HG03280 (cell line): ENCODE measurements around the gene ZBTB7C.
"Not testable (repeated sequence)": the region's sequence is repeated elsewhere in the genome, so short reads cannot be mapped to it uniquely, and the experiment has no call there.

ENCODE experiments used
- ATAC-seq: cut with Tn5 transposase; IDR thresholded peaks from one replicate; pipeline ENCODE4 v1.9.1; 2021; ENCODE audit warnings: mild to moderate bottlenecking, moderate library complexity; ENCODE audit not compliant: unreplicated experiment

Gene ZBTB7C

GRCh38 chr18:48303883-48304282 lies 105.3 kb downstream of the ZBTB7C start:
- no peak for ATAC-seq

- ATAC-seq: no peak
Measured at GRCh38 chr18:48302736-48303135, 106.4 kb downstream of the ZBTB7C start.

- ATAC-seq: no peak
Measured at GRCh38 chr18:48300463-48300961, 108.7 kb downstream of the ZBTB7C start.

- no peak for ATAC-seq
Measured at GRCh38 chr18:48297139-48297538, 112.0 kb downstream of the ZBTB7C start.

- ATAC-seq: no peak
Measured at GRCh38 chr18:48296581-48296980, 112.6 kb downstream of the ZBTB7C start.

GRCh38 chr18:48295586-48296311 lies 113.4 kb downstream of the ZBTB7C start:
- no peak for ATAC-seq

- ATAC-seq: no peak
Measured at GRCh38 chr18:48294899-48295585, 114.1 kb downstream of the ZBTB7C start.

GRCh38 chr18:48293954-48294898 lies 115.0 kb downstream of the ZBTB7C start:
- ATAC-seq: no peak

- ATAC-seq: no peak
Measured at GRCh38 chr18:48292782-48293424, 116.3 kb downstream of the ZBTB7C start.

GRCh38 chr18:48292229-48292628 lies 117.0 kb downstream of the ZBTB7C start:
- no peak for ATAC-seq

GRCh38 chr18:48290162-48290926 lies 118.8 kb downstream of the ZBTB7C start:
- ATAC-seq: no peak

GRCh38 chr18:48284743-48285142 lies 124.4 kb downstream of the ZBTB7C start:
- ATAC-seq: no peak

GRCh38 chr18:48284011-48284410 lies 125.2 kb downstream of the ZBTB7C start:
- ATAC-seq: not testable (repeated sequence)

- ATAC-seq: not testable (repeated sequence)
Measured at GRCh38 chr18:48281460-48281859, 127.7 kb downstream of the ZBTB7C start.

GRCh38 chr18:48279312-48279711 lies 129.9 kb downstream of the ZBTB7C start:
- ATAC-seq: no peak

GRCh38 chr18:48278081-48278480 lies 131.1 kb downstream of the ZBTB7C start:
- no peak for ATAC-seq

- ATAC-seq: no peak
Measured at GRCh38 chr18:48274301-48274700, 134.9 kb downstream of the ZBTB7C start.

GRCh38 chr18:48270929-48271328 lies 138.3 kb downstream of the ZBTB7C start:
- ATAC-seq: no peak

- ATAC-seq: no peak
Measured at GRCh38 chr18:48265328-48265727, 143.9 kb downstream of the ZBTB7C start.
